Neural cell (in vitro differentiated cells): ENCODE measurements around the gene MCOLN1. TPM values are rescaled to one million over a fixed set of nuclear protein-coding genes. Genes with fewer than 3 reads are reported as not detected.
A peak's percentile ranks its signal among the peaks of the same experiment; 100 is the strongest.

Source experiments
- H2AFZ ChIP-seq: fragments of 200-600, 300-800 bp; sonication (generic), shearing (Covaris generic); 2 replicates; pipeline ENCODE4 v1.6.0; 2014; ENCODE audit warnings: low read depth, mild to moderate bottlenecking, antibody characterized with exemption, low read length, moderate library complexity
- H3F3A ChIP-seq: fragments of 200-600 bp; shearing (Covaris generic); 2 replicates; pipeline ENCODE4 v1.6.1; 2016; ENCODE audit warnings: mild to moderate bottlenecking, moderate library complexity, mixed read lengths, antibody characterized with exemption, low read length; ENCODE audit not compliant: insufficient read depth, poor library complexity, severe bottlenecking
- H3K27ac ChIP-seq: fragments of 200-600, 300-800 bp; sonication (generic), shearing (Covaris generic); 2 replicates; pipeline ENCODE4 v1.5.1; 2014; ENCODE audit warnings: mild to moderate bottlenecking, low read length, moderate library complexity
- H3K27me3 ChIP-seq: fragments of 300-800, 200-600 bp; sonication (generic), shearing (Covaris generic); 2 replicates; pipeline ENCODE4 v1.6.0; 2014; ENCODE audit warnings: mild to moderate bottlenecking, low read depth, low read length, moderate library complexity; ENCODE audit not compliant: insufficient read depth
- H3K36me3 ChIP-seq: fragments of 300-800, 200-600 bp; sonication (generic), shearing (Covaris generic); 2 replicates; pipeline ENCODE4 v1.5.1; 2014; ENCODE audit warnings: mild to moderate bottlenecking, antibody characterized with exemption, low read length, moderate library complexity; ENCODE audit not compliant: insufficient read depth
- H3K4me2 ChIP-seq: fragments of 300-800, 200-600 bp; sonication (generic), shearing (Covaris generic); 2 replicates; pipeline ENCODE4 v1.6.0; 2014; ENCODE audit warnings: mild to moderate bottlenecking, low read length
- H3K4me3 ChIP-seq: fragments of 300-800, 200-600 bp; sonication (generic), shearing (Covaris generic); 2 replicates; pipeline ENCODE4 v1.5.1; 2014; ENCODE audit warnings: mild to moderate bottlenecking, low read length, moderate library complexity
- H3K79me2 ChIP-seq: fragments of 200-600 bp; shearing (Covaris generic); replicated peaks from 2 replicates; pipeline ENCODE4 v1.6.0; 2014; ENCODE audit warnings: mild to moderate bottlenecking, low read length, moderate library complexity; ENCODE audit not compliant: insufficient read depth
- H3K9ac ChIP-seq: fragments of 300-800, 200-600 bp; sonication (generic), shearing (Covaris generic); 2 replicates; pipeline ENCODE4 v1.6.1; 2016; ENCODE audit warnings: mild to moderate bottlenecking, low read length, mixed read lengths
- H3K9me2 ChIP-seq: fragments of 200-600 bp; shearing (Covaris generic); 2 replicates; pipeline ENCODE4 v1.6.1; 2016; ENCODE audit warnings: mild to moderate bottlenecking, low read length, mixed read lengths; ENCODE audit not compliant: insufficient read depth
- H3K9me3 ChIP-seq: fragments of 200-600, 300-800 bp; sonication (generic), shearing (Covaris generic); 2 replicates; pipeline ENCODE4 v1.6.1; 2016; ENCODE audit warnings: mild to moderate bottlenecking, mixed run types, low read length, moderate library complexity, mixed read lengths
- H4K20me1 ChIP-seq: fragments of 200-600 bp; shearing (Covaris generic); 2 replicates; pipeline ENCODE4 v1.6.1; 2016; ENCODE audit warnings: mild to moderate bottlenecking, mixed run types; ENCODE audit not compliant: insufficient read depth
- CTCF ChIP-seq: fragments of 450-650 bp; IDR thresholded peaks from 2 replicates; pipeline ENCODE4 v1.5.1; 2014; ENCODE audit warnings: antibody characterized with exemption, mild to moderate bottlenecking, moderate library complexity; ENCODE audit not compliant: poor library complexity, severe bottlenecking
- EP300 ChIP-seq: fragments of 450-650 bp; conservative IDR thresholded peaks from 2 replicates; pipeline ENCODE4 v1.6.1; 2014; ENCODE audit warnings: antibody characterized with exemption, mild to moderate bottlenecking, moderate library complexity; ENCODE audit not compliant: poor library complexity, severe bottlenecking
- EZH2 ChIP-seq: fragments of 200-600, 300-800 bp; shearing (Covaris generic), sonication (generic); IDR thresholded peaks from 2 replicates; pipeline ENCODE4 v1.6.1; 2014; ENCODE audit warnings: antibody characterized with exemption, low read length, borderline replicate concordance, mild to moderate bottlenecking; ENCODE audit not compliant: insufficient read depth, poor library complexity, severe bottlenecking
- MXI1 ChIP-seq: fragments of 450-650 bp; conservative IDR thresholded peaks from 2 replicates; pipeline ENCODE4 v1.6.1; 2014; ENCODE audit warnings: antibody characterized with exemption, mild to moderate bottlenecking; ENCODE audit not compliant: poor library complexity, severe bottlenecking
- POLR2AphosphoS5 ChIP-seq: IDR thresholded peaks from 2 replicates; pipeline ENCODE4 v1.6.1; 2012
- RAD21 ChIP-seq: fragments of 450-650 bp; conservative IDR thresholded peaks from 2 replicates; pipeline ENCODE4 v1.6.1; 2014; ENCODE audit warnings: antibody characterized with exemption, mild to moderate bottlenecking, moderate library complexity
- REST ChIP-seq: IDR thresholded peaks from 2 replicates; pipeline ENCODE4 v1.6.1; 2012; ENCODE audit warnings: borderline replicate concordance
- SMC3 ChIP-seq: fragments of 450-650 bp; conservative IDR thresholded peaks from 2 replicates; pipeline ENCODE4 v1.6.1; 2014; ENCODE audit warnings: antibody characterized with exemption, mild to moderate bottlenecking, moderate library complexity; ENCODE audit not compliant: poor library complexity
- TAF1 ChIP-seq: IDR thresholded peaks from 2 replicates; pipeline ENCODE4 v1.6.1; 2012; ENCODE audit warnings: low read depth
- polyA plus RNA-seq: library from polyadenylated mRNA; depleted of rRNA; stranded (reverse); fragments of >200 nt; gene quantifications from 2 replicates; pipeline ENCODE4 v1.2.3, GENCODE V29; 2014

MCOLN1 gene
- polyA plus RNA-seq, 1 donor from 2014 or later = 16.9 TPM

- no peak within 1 kb of the TSS for H3K4me2 ChIP-seq
- no peaks in the 10 kb centered on the region for H4K20me1 ChIP-seq
- no peaks in the 10 kb centered on the region for H3K9me3 ChIP-seq
- no peak for TF ChIP-seq TAF1
- no peak for TF ChIP-seq CTCF
- no peak for TF ChIP-seq RAD21
- TF ChIP-seq SMC3 = no peak
- no peak for TF ChIP-seq EZH2
- peak; percentile 64 for TF ChIP-seq EP300
- peak; percentile 37 for TF ChIP-seq REST
- peak; percentile 79 for TF ChIP-seq POLR2AphosphoS5
- TF ChIP-seq MXI1 = peak; percentile 41
- no peaks in the 10 kb centered on the region for H3K36me3 ChIP-seq
- H3K4me3 ChIP-seq = peak within 1 kb of the TSS; percentile 64
- peak within 1 kb of the TSS; percentile 69 for H2AFZ ChIP-seq
- H3K9me2 ChIP-seq = no peaks in the 10 kb centered on the region
- H3K79me2 ChIP-seq = no peaks in the 10 kb centered on the region
- no peaks in the 10 kb centered on the region for H3K27me3 ChIP-seq
- H3F3A ChIP-seq = no peaks in the 10 kb centered on the region
- H3K9ac ChIP-seq = peak within 1 kb of the TSS; percentile 64
- H3K27ac ChIP-seq = peak within 1 kb of the TSS; percentile 69
Observed at GRCh38 chr19:7488736-7489353, 33.6 kb upstream of the MCOLN1 start, which contains the start of gene PEX11G. Gene PEX11G, minus strand, starts transcription at chr19:7489035. Its CDS starts 25 bp downstream, at chr19:7489010.

DNA sequence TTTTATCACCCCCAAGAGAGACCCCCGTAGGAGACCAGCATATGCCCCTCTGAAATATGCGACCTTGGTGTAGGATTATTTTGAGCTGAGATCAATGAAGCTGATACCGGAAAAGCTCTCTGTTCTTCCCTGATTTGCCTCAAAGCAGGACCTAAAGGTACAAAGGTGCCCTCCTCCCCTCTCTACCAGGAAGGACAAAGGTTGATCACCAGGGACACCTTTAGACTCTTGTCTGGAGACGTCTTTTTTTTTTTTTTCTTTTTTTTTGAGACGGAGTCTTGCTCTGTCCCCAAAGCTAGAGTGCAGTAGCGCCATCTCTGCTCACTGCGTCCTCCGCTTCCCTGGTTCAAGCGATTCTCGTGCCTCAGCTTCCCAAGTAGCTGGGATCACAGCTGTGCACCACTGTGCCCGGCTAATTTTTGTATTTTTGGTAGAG is 32.8 kb upstream of the MCOLN1 start:
- Histone ChIP-seq H2AFZ (peak overlapping the region; percentile 69), H3K9ac (peak overlapping the region; percentile 64), H4K20me1 (no peaks in the 10 kb centered on the region), H3K79me2 (no peaks in the 10 kb centered on the region), H3F3A (no peaks in the 10 kb centered on the region), H3K36me3 (no peaks in the 10 kb centered on the region), H3K4me3 (peak overlapping the region; percentile 64), H3K27ac (peak overlapping the region; percentile 69), H3K4me2 (no peak overlapping the region), H3K9me3 (no peaks in the 10 kb centered on the region), H3K9me2 (no peaks in the 10 kb centered on the region), H3K27me3 (no peaks in the 10 kb centered on the region)
- no peak for TF ChIP-seq SMC3
- TF ChIP-seq EZH2 = no peak
- TF ChIP-seq POLR2AphosphoS5 = no peak
- TF ChIP-seq RAD21 = no peak
- TF ChIP-seq REST = no peak
- TF ChIP-seq EP300 = no peak
- TF ChIP-seq TAF1 = no peak
- TF ChIP-seq CTCF = no peak
- TF ChIP-seq MXI1 = no peak
